ENCODE measurements around the gene MAPKAPK3. TPM values are rescaled to one million over a fixed set of nuclear protein-coding genes. Genes with fewer than 3 reads are reported as not detected.

MAPKAPK3 gene
- total and polyA plus RNA-seq, 2 donors from 2014 or later: 68.0 to 75.8 TPM

DNA sequence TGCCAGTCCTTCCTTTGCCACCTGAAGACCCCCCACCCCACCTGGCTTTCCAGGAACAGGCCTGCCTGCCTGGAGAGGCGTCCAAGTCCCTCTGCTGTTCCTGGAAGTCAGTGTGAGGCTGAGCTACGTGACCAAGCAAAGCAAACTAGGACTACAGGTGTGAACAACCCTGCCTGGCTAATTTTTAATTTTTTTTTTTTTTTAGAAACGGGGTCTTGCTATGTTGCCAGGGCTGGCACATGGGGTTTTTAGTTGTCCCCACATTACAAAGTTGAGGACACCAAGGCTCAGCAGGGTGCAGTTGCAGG lies 30.2 kb upstream of the MAPKAPK3 start:
- no peak overlapping the region for H3K9ac ChIP-seq (ENCODE audit: low read length in 3 of 3)
- TF ChIP-seq CTCF (IDR thresholded peaks at IDR 0.05; ENCODE audit: borderline replicate concordance, extremely low read depth, insufficient read depth): no peak
- H3K4me3 ChIP-seq (ENCODE audit: low read length in 3 of 3): no peak overlapping the region
- peaks cover 0 to 7% (median 3%) of the 10 kb centered on the region in 3 donors for H3K4me1 ChIP-seq (ENCODE audit: control insufficient read depth in 2 of 3, insufficient read depth in 2 of 3, low read depth in 1 of 3, low read length in 3 of 3)
- FAIRE-seq (no peak), DNase-seq (no peak)
- H3K27me3 ChIP-seq (ENCODE audit: control insufficient read depth, insufficient read depth, low read length): no peaks in the 10 kb centered on the region
- intact Hi-C loops (cut with DNase I): no loop called here
- H3K36me3 ChIP-seq (ENCODE audit: control insufficient read depth in 2 of 3, insufficient read depth in 3 of 3, low read length in 3 of 3): peaks cover 0 to 3% (median 0%) of the 10 kb centered on the region in 3 donors
- H3K27ac ChIP-seq (ENCODE audit: low read depth in 2 of 2, low read length in 2 of 2): no peak overlapping the region
- H3K9me3 ChIP-seq (ENCODE audit: control insufficient read depth in 2 of 3, insufficient read depth in 1 of 3, low read length in 3 of 3): no peaks in the 10 kb centered on the region

- H3K4me1 ChIP-seq (ENCODE audit: control insufficient read depth in 2 of 3, insufficient read depth in 2 of 3, low read depth in 1 of 3, low read length in 3 of 3): peaks cover 0 to 7% (median 3%) of the 10 kb centered on the region in 3 donors
- FAIRE-seq: no peak
- no peak overlapping the region for H3K4me3 ChIP-seq (ENCODE audit: low read length in 3 of 3)
- H3K36me3 ChIP-seq (ENCODE audit: control insufficient read depth in 2 of 3, insufficient read depth in 3 of 3, low read length in 3 of 3): peaks cover 0 to 3% (median 0%) of the 10 kb centered on the region in 3 donors
- H3K9me3 ChIP-seq (ENCODE audit: control insufficient read depth in 2 of 3, insufficient read depth in 1 of 3, low read length in 3 of 3): no peaks in the 10 kb centered on the region
- H3K27ac ChIP-seq (ENCODE audit: low read depth in 2 of 2, low read length in 2 of 2): no peak overlapping the region
- no peak for TF ChIP-seq CTCF (IDR thresholded peaks at IDR 0.05; ENCODE audit: borderline replicate concordance, extremely low read depth, insufficient read depth)
- intact Hi-C loops (cut with DNase I): no loop called here
- no peak for DNase-seq
- H3K27me3 ChIP-seq (ENCODE audit: control insufficient read depth, insufficient read depth, low read length): no peaks in the 10 kb centered on the region
- H3K9ac ChIP-seq (ENCODE audit: low read length in 3 of 3): no peak overlapping the region
Measured at GRCh38 chr3:50587373-50587772, 29.6 kb upstream of the MAPKAPK3 start.

GRCh38 chr3:50587806-50588758 lies 28.9 kb upstream of the MAPKAPK3 start:
- Histone ChIP-seq H3K27ac (ENCODE audit: low read depth in 2 of 2, low read length in 2 of 2) (no peak overlapping the region), H3K27me3 (ENCODE audit: control insufficient read depth, insufficient read depth, low read length) (no peaks in the 10 kb centered on the region), H3K4me3 (ENCODE audit: low read length in 3 of 3) (no peak overlapping the region), H3K9me3 (ENCODE audit: control insufficient read depth in 2 of 3, insufficient read depth in 1 of 3, low read length in 3 of 3) (no peaks in the 10 kb centered on the region), H3K4me1 (ENCODE audit: control insufficient read depth in 2 of 3, insufficient read depth in 2 of 3, low read depth in 1 of 3, low read length in 3 of 3) (peaks cover 0 to 14% (median 6%) of the 10 kb centered on the region in 3 donors), H3K36me3 (ENCODE audit: control insufficient read depth in 2 of 3, insufficient read depth in 3 of 3, low read length in 3 of 3) (peaks cover 0 to 3% (median 0%) of the 10 kb centered on the region in 3 donors), H3K9ac (ENCODE audit: low read length in 3 of 3) (peak overlapping the region in 1 of 3 donors; percentile 8)
- FAIRE-seq: no peak
- intact Hi-C loops (cut with DNase I): no loop called here
- DNase-seq: no peak
- no peak for TF ChIP-seq CTCF (IDR thresholded peaks at IDR 0.05; ENCODE audit: borderline replicate concordance, extremely low read depth, insufficient read depth)

All from kidney (tissue), 14 donors.